GM12878 (cell line): ENCODE data around the gene PSMA8. TPM values are rescaled to one million over a fixed set of nuclear protein-coding genes. Genes with fewer than 3 reads are reported as not detected.

ENCODE experiments used
- JUND ChIP-seq: IDR thresholded peaks from 2 replicates; pipeline ENCODE4 v1.6.1; 2012; ENCODE audit warnings: low read depth, mild to moderate bottlenecking, low read length, improper control_type of control experiment, moderate library complexity
- MYC ChIP-seq: IDR thresholded peaks from 2 replicates; pipeline ENCODE4 v1.6.1; 2011; ENCODE audit warnings: mild to moderate bottlenecking, low read length, moderate library complexity, inconsistent platforms; ENCODE audit not compliant: insufficient read depth, insufficient replicate concordance, insufficient read length, severe bottlenecking
- POLR2A ChIP-seq: IDR thresholded peaks from 2 replicates; pipeline ENCODE4 v1.6.1; 2011; ENCODE audit warnings: low read depth, mild to moderate bottlenecking, low read length
- USF1 ChIP-seq: IDR thresholded peaks from 2 replicates; pipeline ENCODE4 v1.6.1; 2011; ENCODE audit warnings: borderline replicate concordance, low read depth, mild to moderate bottlenecking, moderate library complexity, mixed read lengths, low read length; ENCODE audit not compliant: insufficient read depth; ENCODE audit errors: extremely low read length
- ZNF592 ChIP-seq: fragments of 450-650 bp; IDR thresholded peaks from 2 replicates; pipeline ENCODE4 v1.6.1; 2017; ENCODE audit warnings: mild to moderate bottlenecking, moderate library complexity
- polyA plus RNA-seq, 11 experiments: library from polyadenylated mRNA; depleted of rRNA in 4 of 11; unstranded in 6 of 11; stranded (reverse) in 5 of 11; fragments of >200 nt; fragmentation: Nextera tagmentation in 4 of 11; fragmentation: Illumina TruSeq in 1 of 11; extraction: Ambion mirVana in 4 of 11; extraction: Trizol in 1 of 11; gene quantifications; 1 replicate in 1 of 11; 2 replicates in 10 of 11; pipeline versions ENCODE4 v1.2.1 to v1.2.3, GENCODE V29; 2011 to 2016; ENCODE audit warnings: inconsistent platforms in 2 of 11, missing spikeins in 2 of 11, low read depth in 1 of 11
- total RNA-seq, 4 experiments: library from RNA; depleted of rRNA in 3 of 4; stranded (reverse); fragments of >200 nt in 3 of 4; fragmentation: Illumina TruSeq in 1 of 4; extraction: Trizol in 1 of 4; gene quantifications; 2 replicates each; pipeline versions ENCODE4 v1.2.1 to v1.2.3, GENCODE V29; 2013 to 2021

The PSMA8 gene
- total and polyA plus RNA-seq, 10 of the 15 experiments (the other 5 are each of a cell fraction or from before 2014, with no cell fraction given): 0.07 to 0.15 (median 0.09) TPM; not detected in 6

- TF ChIP-seq ZNF592 (no peak), JUND (no peak), USF1 (no peak), POLR2A (no peak), MYC (no peak)
- TF ChIP-seq, all 136 proteins: peak for 0
These were observed 93.5 kb downstream of the PSMA8 start (continued) for GRCh38 chr18:26227051-26227670.
